ENCODE results near the gene CDH5. TPM values are rescaled to one million over a fixed set of nuclear protein-coding genes. Genes with fewer than 3 reads are reported as not detected.
A peak's percentile ranks its signal among the peaks of the same experiment; 100 is the strongest.

CDH5 gene
- total RNA-seq, 1 donor from 2014 or later = 263 TPM

- DNase-seq (ENCODE audit: low read depth in 2 of 2) = no peak
These were observed 45.7 kb downstream of the CDH5 start for GRCh38 chr16:66412182-66412581.

GRCh38 chr16:66414891-66415290, 48.4 kb downstream of the CDH5 start:
- no peak for DNase-seq (ENCODE audit: low read depth in 2 of 2)

GRCh38 chr16:66416136-66416535, 49.6 kb downstream of the CDH5 start:
- DNase-seq (ENCODE audit: low read depth in 2 of 2) = no peak

- DNase-seq (ENCODE audit: low read depth in 2 of 2) = no peak
These were observed 50.6 kb downstream of the CDH5 start for GRCh38 chr16:66416939-66417700.

GRCh38 chr16:66418165-66418962, 51.9 kb downstream of the CDH5 start:
- DNase-seq (ENCODE audit: low read depth in 2 of 2) = no peak

GRCh38 chr16:66419527-66419926, 53.0 kb downstream of the CDH5 start:
- no peak for DNase-seq (ENCODE audit: low read depth in 2 of 2)

GRCh38 chr16:66420396-66420795, 53.9 kb downstream of the CDH5 start:
- DNase-seq (ENCODE audit: low read depth in 2 of 2) = no peak

GRCh38 chr16:66421891-66422290, 55.4 kb downstream of the CDH5 start:
- DNase-seq (ENCODE audit: low read depth in 2 of 2) = no peak

GRCh38 chr16:66422366-66422765, 55.9 kb downstream of the CDH5 start:
- no peak for DNase-seq (ENCODE audit: low read depth in 2 of 2)

- no peak for DNase-seq (ENCODE audit: low read depth in 2 of 2)
These were observed 56.7 kb downstream of the CDH5 start for GRCh38 chr16:66423177-66423576.

- no peak for DNase-seq (ENCODE audit: low read depth in 2 of 2)
These were observed 59.2 kb downstream of the CDH5 start for GRCh38 chr16:66425651-66426050.

- DNase-seq (ENCODE audit: low read depth in 2 of 2) = peak in 1 of 2 donors; percentile 22
These were observed 59.9 kb downstream of the CDH5 start for GRCh38 chr16:66426112-66427035.

- peak in 1 of 2 donors; percentile 35 for DNase-seq (ENCODE audit: low read depth in 2 of 2)
These were observed 60.8 kb downstream of the CDH5 start, which contains the start of gene BEAN1 for GRCh38 chr16:66427036-66427860. TSS of gene BEAN1 (plus strand) at chr16:66427295. CDS start at chr16:66437677, 10,382 bp downstream.

- no peak for DNase-seq (ENCODE audit: low read depth in 2 of 2)
These were observed 61.6 kb downstream of the CDH5 start for GRCh38 chr16:66427871-66428681.

GRCh38 chr16:66428682-66429251, 62.3 kb downstream of the CDH5 start:
- no peak for DNase-seq (ENCODE audit: low read depth in 2 of 2)

GRCh38 chr16:66429290-66429962, 62.9 kb downstream of the CDH5 start:
- DNase-seq (ENCODE audit: low read depth in 2 of 2) = no peak

GRCh38 chr16:66430214-66430613, 63.7 kb downstream of the CDH5 start:
- DNase-seq (ENCODE audit: low read depth in 2 of 2) = no peak

- no peak for DNase-seq (ENCODE audit: low read depth in 2 of 2)
These were observed 65.3 kb downstream of the CDH5 start for GRCh38 chr16:66431760-66432159.

- no peak for DNase-seq (ENCODE audit: low read depth in 2 of 2)
These were observed 65.9 kb downstream of the CDH5 start for GRCh38 chr16:66432429-66432828.

All from dermis microvascular lymphatic vessel endothelial cell (primary cell).